Measurements from ENCODE around the gene NDC80. TPM values are rescaled to one million over a fixed set of nuclear protein-coding genes. Genes with fewer than 3 reads are reported as not detected.

Gene NDC80
- polyA plus RNA-seq, 1 donor from 2014 or later, result 1.9 TPM

DNA sequence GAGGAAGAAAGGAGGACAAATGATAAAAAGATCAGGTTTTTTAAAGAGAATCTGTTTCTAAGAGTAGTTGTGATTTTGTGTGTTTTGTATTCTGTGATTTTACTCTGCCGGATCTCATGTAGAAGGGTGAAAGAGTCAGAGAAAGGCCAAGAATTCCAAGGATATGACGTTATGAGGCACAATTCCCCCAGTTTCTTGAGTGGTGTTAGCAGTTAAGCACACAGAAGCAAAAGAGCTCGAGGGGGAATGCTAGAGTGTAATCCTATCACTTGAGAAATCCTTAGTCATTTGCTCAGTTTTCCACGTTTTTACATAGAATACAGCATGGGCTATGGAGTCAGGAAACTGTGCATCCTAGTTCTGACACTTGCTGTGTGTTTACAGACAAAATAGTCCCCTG lies 34.9 kb upstream of the NDC80 start:
- no peaks in the 10 kb centered on the region for H3K27me3 ChIP-seq (ENCODE audit: insufficient read depth, low read depth, low read length)
- no peaks in the 10 kb centered on the region for H3K9me2 ChIP-seq (ENCODE audit: insufficient read depth, low read length)
- no peak overlapping the region for H3K9ac ChIP-seq (ENCODE audit: low read length)
- no peak overlapping the region for H3K4me2 ChIP-seq (ENCODE audit: low read length)
- no peaks in the 10 kb centered on the region for H4K20me1 ChIP-seq (ENCODE audit: insufficient read depth)
- no peaks in the 10 kb centered on the region for H3F3A ChIP-seq (ENCODE audit: insufficient read depth, low read length, poor library complexity, severe bottlenecking)
- H3K4me3 ChIP-seq (ENCODE audit: low read length), result no peak overlapping the region
- no peaks in the 10 kb centered on the region for H3K36me3 ChIP-seq (ENCODE audit: insufficient read depth, low read length)
- TF ChIP-seq, protein P1, sequence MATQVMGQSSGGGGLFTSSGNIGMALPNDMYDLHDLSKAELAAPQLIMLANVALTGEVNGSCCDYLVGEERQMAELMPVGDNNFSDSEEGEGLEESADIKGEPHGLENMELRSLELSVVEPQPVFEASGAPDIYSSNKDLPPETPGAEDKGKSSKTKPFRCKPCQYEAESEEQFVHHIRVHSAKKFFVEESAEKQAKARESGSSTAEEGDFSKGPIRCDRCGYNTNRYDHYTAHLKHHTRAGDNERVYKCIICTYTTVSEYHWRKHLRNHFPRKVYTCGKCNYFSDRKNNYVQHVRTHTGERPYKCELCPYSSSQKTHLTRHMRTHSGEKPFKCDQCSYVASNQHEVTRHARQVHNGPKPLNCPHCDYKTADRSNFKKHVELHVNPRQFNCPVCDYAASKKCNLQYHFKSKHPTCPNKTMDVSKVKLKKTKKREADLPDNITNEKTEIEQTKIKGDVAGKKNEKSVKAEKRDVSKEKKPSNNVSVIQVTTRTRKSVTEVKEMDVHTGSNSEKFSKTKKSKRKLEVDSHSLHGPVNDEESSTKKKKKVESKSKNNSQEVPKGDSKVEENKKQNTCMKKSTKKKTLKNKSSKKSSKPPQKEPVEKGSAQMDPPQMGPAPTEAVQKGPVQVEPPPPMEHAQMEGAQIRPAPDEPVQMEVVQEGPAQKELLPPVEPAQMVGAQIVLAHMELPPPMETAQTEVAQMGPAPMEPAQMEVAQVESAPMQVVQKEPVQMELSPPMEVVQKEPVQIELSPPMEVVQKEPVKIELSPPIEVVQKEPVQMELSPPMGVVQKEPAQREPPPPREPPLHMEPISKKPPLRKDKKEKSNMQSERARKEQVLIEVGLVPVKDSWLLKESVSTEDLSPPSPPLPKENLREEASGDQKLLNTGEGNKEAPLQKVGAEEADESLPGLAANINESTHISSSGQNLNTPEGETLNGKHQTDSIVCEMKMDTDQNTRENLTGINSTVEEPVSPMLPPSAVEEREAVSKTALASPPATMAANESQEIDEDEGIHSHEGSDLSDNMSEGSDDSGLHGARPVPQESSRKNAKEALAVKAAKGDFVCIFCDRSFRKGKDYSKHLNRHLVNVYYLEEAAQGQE (IDR thresholded peaks at IDR 0.05; ENCODE audit: borderline replicate concordance), result no peak
- TF ChIP-seq, protein P2, sequence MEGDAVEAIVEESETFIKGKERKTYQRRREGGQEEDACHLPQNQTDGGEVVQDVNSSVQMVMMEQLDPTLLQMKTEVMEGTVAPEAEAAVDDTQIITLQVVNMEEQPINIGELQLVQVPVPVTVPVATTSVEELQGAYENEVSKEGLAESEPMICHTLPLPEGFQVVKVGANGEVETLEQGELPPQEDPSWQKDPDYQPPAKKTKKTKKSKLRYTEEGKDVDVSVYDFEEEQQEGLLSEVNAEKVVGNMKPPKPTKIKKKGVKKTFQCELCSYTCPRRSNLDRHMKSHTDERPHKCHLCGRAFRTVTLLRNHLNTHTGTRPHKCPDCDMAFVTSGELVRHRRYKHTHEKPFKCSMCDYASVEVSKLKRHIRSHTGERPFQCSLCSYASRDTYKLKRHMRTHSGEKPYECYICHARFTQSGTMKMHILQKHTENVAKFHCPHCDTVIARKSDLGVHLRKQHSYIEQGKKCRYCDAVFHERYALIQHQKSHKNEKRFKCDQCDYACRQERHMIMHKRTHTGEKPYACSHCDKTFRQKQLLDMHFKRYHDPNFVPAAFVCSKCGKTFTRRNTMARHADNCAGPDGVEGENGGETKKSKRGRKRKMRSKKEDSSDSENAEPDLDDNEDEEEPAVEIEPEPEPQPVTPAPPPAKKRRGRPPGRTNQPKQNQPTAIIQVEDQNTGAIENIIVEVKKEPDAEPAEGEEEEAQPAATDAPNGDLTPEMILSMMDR (IDR thresholded peaks at IDR 0.05; ENCODE audit: poor library complexity, severe bottlenecking), result no peak
- TF ChIP-seq POLR2AphosphoS5 (IDR thresholded peaks at IDR 0.05), result no peak
- no peak for TF ChIP-seq TAF1 (IDR thresholded peaks at IDR 0.05; ENCODE audit: low read depth)
- no peak for TF ChIP-seq MXI1 (conservative IDR thresholded peaks at IDR 0.05; ENCODE audit: poor library complexity, severe bottlenecking)
- no peak for TF ChIP-seq EP300 (conservative IDR thresholded peaks at IDR 0.05; ENCODE audit: poor library complexity, severe bottlenecking)
- no peak for TF ChIP-seq SMC3 (conservative IDR thresholded peaks at IDR 0.05; ENCODE audit: poor library complexity)
- TF ChIP-seq EZH2 (IDR thresholded peaks at IDR 0.05; ENCODE audit: borderline replicate concordance, insufficient read depth, low read length, poor library complexity, severe bottlenecking), result no peak
- no peak for TF ChIP-seq RAD21 (conservative IDR thresholded peaks at IDR 0.05)
- H3K9me3 ChIP-seq (ENCODE audit: low read length), result no peaks in the 10 kb centered on the region
- no peak overlapping the region for H3K27ac ChIP-seq (ENCODE audit: low read length)
- no peak overlapping the region for H2AFZ ChIP-seq (ENCODE audit: low read depth, low read length)
- no peaks in the 10 kb centered on the region for H3K79me2 ChIP-seq (replicated peaks; ENCODE audit: insufficient read depth, low read length)

DNA sequence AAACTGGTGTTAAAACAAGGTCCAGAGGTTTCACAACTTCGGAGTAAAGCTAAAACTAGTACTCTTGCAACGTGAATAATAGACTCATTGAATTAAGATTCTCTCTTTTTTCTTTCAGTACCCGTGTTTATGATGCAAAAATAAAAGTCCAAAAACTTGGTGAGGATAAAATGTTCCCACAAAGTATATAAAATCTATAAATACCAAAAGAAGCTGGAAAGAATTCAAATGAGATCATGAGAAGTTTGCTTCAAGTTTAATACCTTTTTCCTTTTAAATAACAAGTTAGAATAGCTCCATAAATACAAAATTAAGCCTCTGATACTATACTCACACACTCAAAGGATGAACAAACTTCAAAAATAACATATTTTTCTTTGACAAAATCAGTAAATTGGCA lies 34.1 kb upstream of the NDC80 start:
- Histone ChIP-seq H4K20me1 (ENCODE audit: insufficient read depth) (no peaks in the 10 kb centered on the region), H3K9me2 (ENCODE audit: insufficient read depth, low read length) (no peaks in the 10 kb centered on the region), H3K4me3 (ENCODE audit: low read length) (no peak overlapping the region), H3K27ac (ENCODE audit: low read length) (no peak overlapping the region), H3F3A (ENCODE audit: insufficient read depth, low read length, poor library complexity, severe bottlenecking) (no peaks in the 10 kb centered on the region), H3K9ac (ENCODE audit: low read length) (no peak overlapping the region), H3K27me3 (ENCODE audit: insufficient read depth, low read depth, low read length) (no peaks in the 10 kb centered on the region), H3K79me2 (replicated peaks; ENCODE audit: insufficient read depth, low read length) (no peaks in the 10 kb centered on the region), H2AFZ (ENCODE audit: low read depth, low read length) (no peak overlapping the region), H3K9me3 (ENCODE audit: low read length) (no peaks in the 10 kb centered on the region), H3K36me3 (ENCODE audit: insufficient read depth, low read length) (no peaks in the 10 kb centered on the region), H3K4me2 (ENCODE audit: low read length) (no peak overlapping the region)
- TF ChIP-seq POLR2AphosphoS5 (IDR thresholded peaks at IDR 0.05) (no peak), EP300 (conservative IDR thresholded peaks at IDR 0.05; ENCODE audit: poor library complexity, severe bottlenecking) (no peak), SMC3 (conservative IDR thresholded peaks at IDR 0.05; ENCODE audit: poor library complexity) (no peak), MXI1 (conservative IDR thresholded peaks at IDR 0.05; ENCODE audit: poor library complexity, severe bottlenecking) (no peak), TAF1 (IDR thresholded peaks at IDR 0.05; ENCODE audit: low read depth) (no peak), RAD21 (conservative IDR thresholded peaks at IDR 0.05) (no peak), EZH2 (IDR thresholded peaks at IDR 0.05; ENCODE audit: borderline replicate concordance, insufficient read depth, low read length, poor library complexity, severe bottlenecking) (no peak)
- TF ChIP-seq, protein P2 (IDR thresholded peaks at IDR 0.05; ENCODE audit: poor library complexity, severe bottlenecking), result no peak
